GM12878 (cell line): ENCODE data around the gene ERCC4. TPM values are rescaled to one million over a fixed set of nuclear protein-coding genes. Genes with fewer than 3 reads are reported as not detected.
A peak's percentile ranks its signal among the peaks of the same experiment; 100 is the strongest.

ENCODE experiments used
- ATAC-seq: fragments of 200-7000 bp; cut with Tn5 transposase; 3 replicates; pipeline ENCODE4 v1.9.1; 2020; ENCODE audit warnings: mild to moderate bottlenecking, moderate library complexity
- BruUV-seq: library from RNA; stranded (reverse); fragments of 400-500 nt; replicated peaks from 2 replicates; lab custom pipeline; 2021; lab: Mats Ljungman, UMichigan
- CTCF ChIA-PET: fragments of 300-600 bp; sonication (Branson Sonifier 250); formaldehyde crosslinking; extraction: SDS; loops from one replicate; lab custom pipeline; 2021; ENCODE audit warnings: inconsistent platforms; lab: Yijun Ruan, JAX
- POLR2A ChIA-PET: fragments of 350-600 bp; formaldehyde crosslinking; extraction: SDS; loops from one replicate; lab custom pipeline; 2021; ENCODE audit warnings: inconsistent platforms; lab: Charles Lee
- RAD21 ChIA-PET: fragments of 300-600 bp; sonication (Branson Sonifier 250); formaldehyde crosslinking; loops from one replicate; lab custom pipeline; 2023; ENCODE audit warnings: antibody characterized with exemption; ENCODE audit not compliant: unreplicated experiment; lab: Charles Lee
- SMC1A ChIA-PET: fragments of 300-600 bp; sonication (Branson Sonifier 250); formaldehyde crosslinking; loops from one replicate; lab custom pipeline; 2023; ENCODE audit not compliant: unreplicated experiment, uncharacterized antibody; lab: Charles Lee
- DNase-seq: peaks from one replicate; pipeline ENCODE4 v3.0.0-alpha.2; 2011; ENCODE audit warnings: low read depth, low spot score
- FAIRE-seq: peaks from 3 replicates; lab custom pipeline; 2011; peaks lifted over from hg19 to GRCh38; lab: Jason Lieb, UNC
- H2AFZ ChIP-seq: 2 replicates; pipeline ENCODE4 v1.6.0; 2011; ENCODE audit warnings: low read depth, low read length, control low read depth; ENCODE audit not compliant: control insufficient read depth
- H3K27ac ChIP-seq: 2 replicates; pipeline ENCODE4 v1.5.1; 2011; ENCODE audit warnings: control low read depth; ENCODE audit not compliant: control insufficient read depth, insufficient read depth
- H3K27me3 ChIP-seq, 2 experiments: replicated peaks in 1 of 2; 2 replicates each; pipeline versions ENCODE4 v1.6.0 to v1.6.1; 2011; ENCODE audit warnings: low read length in 1 of 2; ENCODE audit not compliant: control insufficient read depth in 2 of 2, insufficient read depth in 2 of 2
- H3K36me3 ChIP-seq, 2 experiments: 2 replicates each; pipeline ENCODE4 v1.5.1; 2011; ENCODE audit warnings: low read length in 1 of 2; ENCODE audit not compliant: control insufficient read depth in 2 of 2, insufficient read depth in 2 of 2
- H3K4me1 ChIP-seq: 2 replicates; pipeline ENCODE4 v1.6.1; 2011; ENCODE audit warnings: mild to moderate bottlenecking, low read length, moderate library complexity, mixed read lengths; ENCODE audit not compliant: control insufficient read depth, insufficient read depth
- H3K4me2 ChIP-seq: 2 replicates; pipeline ENCODE4 v1.6.0; 2011; ENCODE audit warnings: control low read depth; ENCODE audit not compliant: control insufficient read depth, insufficient read depth
- H3K4me3 ChIP-seq: fragments of 200-600 bp; sonication (generic); 2 replicates; pipeline ENCODE4 v1.5.1; 2016
- H3K79me2 ChIP-seq: 2 replicates; pipeline ENCODE4 v1.6.0; 2011; ENCODE audit warnings: low read length; ENCODE audit not compliant: control insufficient read depth, insufficient read depth
- H3K9ac ChIP-seq: 2 replicates; pipeline ENCODE4 v1.8.0; 2011; ENCODE audit warnings: low read length, control low read depth, mixed read lengths; ENCODE audit not compliant: control insufficient read depth, insufficient read depth
- H3K9me3 ChIP-seq: replicated peaks from 3 replicates; pipeline ENCODE4 v1.5.1; 2011; ENCODE audit warnings: mild to moderate bottlenecking, low read length; ENCODE audit not compliant: control insufficient read depth, insufficient read depth
- H4K20me1 ChIP-seq: 2 replicates; pipeline ENCODE4 v1.6.0; 2011; ENCODE audit not compliant: control insufficient read depth, insufficient read depth
- ATF3 ChIP-seq: IDR thresholded peaks from 2 replicates; pipeline ENCODE4 v1.6.1; 2011; ENCODE audit warnings: low read depth, mild to moderate bottlenecking, low read length, moderate library complexity, borderline replicate concordance; ENCODE audit errors: extremely low read depth
- ATF7 ChIP-seq: fragments of 450-650 bp; IDR thresholded peaks from 2 replicates; pipeline ENCODE4 v1.6.1; 2016; ENCODE audit warnings: low read depth, mild to moderate bottlenecking
- BCL11A ChIP-seq: IDR thresholded peaks from 2 replicates; pipeline ENCODE4 v1.6.1; 2011; ENCODE audit warnings: low read depth, low read length
- E2F4 ChIP-seq: IDR thresholded peaks from 2 replicates; pipeline ENCODE4 v1.6.1; 2012; ENCODE audit warnings: low read depth, low read length, improper control_type of control experiment
- JUND ChIP-seq: IDR thresholded peaks from 2 replicates; pipeline ENCODE4 v1.6.1; 2012; ENCODE audit warnings: low read depth, mild to moderate bottlenecking, low read length, improper control_type of control experiment, moderate library complexity
- KLF5 ChIP-seq: fragments of 450-650 bp; IDR thresholded peaks from 2 replicates; pipeline ENCODE4 v1.6.1; 2014; ENCODE audit warnings: mild to moderate bottlenecking; ENCODE audit not compliant: partially characterized antibody
- MLLT1 ChIP-seq: fragments of 450-650 bp; IDR thresholded peaks from 2 replicates; pipeline ENCODE4 v1.6.1; 2016; ENCODE audit warnings: mild to moderate bottlenecking
- NFIC ChIP-seq: IDR thresholded peaks from 2 replicates; pipeline ENCODE4 v1.6.1; 2012; ENCODE audit warnings: low read depth, mild to moderate bottlenecking, inconsistent platforms, low read length, moderate library complexity
- NFXL1 ChIP-seq: fragments of 450-650 bp; IDR thresholded peaks from 2 replicates; pipeline ENCODE4 v1.6.1; 2017; ENCODE audit warnings: antibody characterized with exemption, mild to moderate bottlenecking, borderline replicate concordance
- PML ChIP-seq: IDR thresholded peaks from 2 replicates; pipeline ENCODE4 v1.6.1; 2012; ENCODE audit warnings: low read length, inconsistent platforms
- RCOR1 ChIP-seq: conservative IDR thresholded peaks from 2 replicates; pipeline ENCODE4 v1.6.1; 2012; ENCODE audit warnings: low read depth, low read length, improper control_type of control experiment
- SKIL ChIP-seq: fragments of 450-650 bp; IDR thresholded peaks from 2 replicates; pipeline ENCODE4 v1.6.1; 2017; ENCODE audit warnings: mild to moderate bottlenecking, low read depth, inconsistent platforms; ENCODE audit not compliant: poor library complexity, severe bottlenecking
- SMC3 ChIP-seq: IDR thresholded peaks from 2 replicates; pipeline ENCODE4 v1.6.1; 2011; ENCODE audit warnings: low read length, improper control_type of control experiment, borderline replicate concordance
- SREBF2 ChIP-seq: IDR thresholded peaks from 2 replicates; pipeline ENCODE4 v1.6.1; 2012; ENCODE audit warnings: mild to moderate bottlenecking, low read length
- TAF1 ChIP-seq: IDR thresholded peaks from 2 replicates; pipeline ENCODE4 v1.6.1; 2011; ENCODE audit warnings: mild to moderate bottlenecking, low read depth, low read length, borderline replicate concordance
- USF2 ChIP-seq: IDR thresholded peaks from 2 replicates; pipeline ENCODE4 v1.6.1; 2011; ENCODE audit warnings: low read depth, low read length, improper control_type of control experiment, borderline replicate concordance
- YY1 ChIP-seq: IDR thresholded peaks from 2 replicates; pipeline ENCODE4 v1.6.1; 2011; ENCODE audit warnings: low read depth, mild to moderate bottlenecking, low read length
- in situ Hi-C: fragments of 300-500 bp; cut with MboI; formaldehyde crosslinking; loops from 9 replicates; pipeline ENCODE4 v1.14.3; 2018; ENCODE audit warnings: mixed read lengths
- intact Hi-C: fragments of 100-400 bp; cut with micrococcal nuclease; formaldehyde crosslinking; loops from one replicate; pipeline ENCODE4 v1.14.2; 2022; ENCODE audit not compliant: unreplicated experiment
- polyA plus RNA-seq, 11 experiments: library from polyadenylated mRNA; depleted of rRNA in 4 of 11; unstranded in 6 of 11; stranded (reverse) in 5 of 11; fragments of >200 nt; fragmentation: Nextera tagmentation in 4 of 11; fragmentation: Illumina TruSeq in 1 of 11; extraction: Ambion mirVana in 4 of 11; extraction: Trizol in 1 of 11; gene quantifications; 1 replicate in 1 of 11; 2 replicates in 10 of 11; pipeline versions ENCODE4 v1.2.1 to v1.2.3, GENCODE V29; 2011 to 2016; ENCODE audit warnings: inconsistent platforms in 2 of 11, missing spikeins in 2 of 11, low read depth in 1 of 11
- total RNA-seq, 4 experiments: library from RNA; depleted of rRNA in 3 of 4; stranded (reverse); fragments of >200 nt in 3 of 4; fragmentation: Illumina TruSeq in 1 of 4; extraction: Trizol in 1 of 4; gene quantifications; 2 replicates each; pipeline versions ENCODE4 v1.2.1 to v1.2.3, GENCODE V29; 2013 to 2021

The ERCC4 gene
- total and polyA plus RNA-seq, 10 of the 15 experiments (the other 5 are each of a cell fraction or from before 2014, with no cell fraction given), result 4.7 to 24.6 (median 8.9) TPM

GRCh38 chr16:13970708-13971422, 50.9 kb downstream of the ERCC4 start:
- peak; percentile 84 for FAIRE-seq
- Histone ChIP-seq H3K4me2 (no peak overlapping the region), H4K20me1 (no peaks in the 10 kb centered on the region), H3K4me1 (peaks cover 4% of the 10 kb centered on the region; the same call in 1 of the 2 replicates), H3K9ac (no peak overlapping the region), H3K27me3 (no peaks in the 10 kb centered on the region), H2AFZ (no peak overlapping the region), H3K27ac (no peak overlapping the region), H3K4me3 (no peak overlapping the region), H3K36me3 (no peaks in the 10 kb centered on the region), H3K9me3 (no peaks in the 10 kb centered on the region), H3K79me2 (no peaks in the 10 kb centered on the region)
- intact Hi-C loops (no loop called here), in situ Hi-C loops (no loop called here)
- ChIA-PET SMC1A (interaction anchor here (1.0 to 1.6 kb wide), 4 partner anchors 10 to 48 kb away, joined by 3 to 6 read pairs (median 4); no protein-coding TSS in a partner anchor), CTCF (interaction anchor here (0.6 to 1.5 kb wide), 6 partner anchors 11 to 51 kb away, joined by 3 to 5 read pairs (median 4); partner anchors contain the start of gene ERCC4), RAD21 (no interaction called here), POLR2A (interaction anchor here (0.6 kb wide), 1 partner anchor 686 kb away, joined by 7 read pairs; no protein-coding TSS in a partner anchor)
- BruUV-seq, result no TSS peak
- TF ChIP-seq E2F4, result no peak
- no peak for TF ChIP-seq BCL11A
- no peak for TF ChIP-seq SMC3
- TF ChIP-seq ATF7, result no peak
- TF ChIP-seq ATF3, result no peak
- TF ChIP-seq MLLT1, result no peak
- TF ChIP-seq KLF5, result no peak
- no peak for TF ChIP-seq SKIL
- TF ChIP-seq YY1, result no peak
- no peak for TF ChIP-seq PML
- no peak for TF ChIP-seq SREBF2
- TF ChIP-seq NFXL1, result no peak
- TF ChIP-seq NFIC, result no peak
- TF ChIP-seq JUND, result no peak
- no peak for TF ChIP-seq RCOR1
- no peak for TF ChIP-seq TAF1
- TF ChIP-seq USF2, result no peak
- no peak for DNase-seq
- peak; percentile 46 for ATAC-seq
